Stimulated activated CD4-positive, alpha-beta T cell treated with anti-CD3 and anti-CD28 coated beads, Interleukin-2, amount 100 ng/mL, for 48 hours (primary cell): ENCODE measurements around the gene ALG1.
"Not testable (repeated sequence)": the region's sequence is repeated elsewhere in the genome, so short reads cannot be mapped to it uniquely, and the experiment has no call there.

Experiments
- DNase-seq, 2 donors: peaks; one replicate each; pipeline ENCODE4 v3.0.0-alpha.2; 2020

ALG1 gene

GRCh38 chr16:5071681-5072333, at the start of gene ALG1:
ALG1 (plus strand) TSS chr16:5071843; CDS start chr16:5071850, 7 bp downstream.
- peak; percentile 88 to 90 for DNase-seq

GRCh38 chr16:5022521-5022920, 49.1 kb upstream of the ALG1 start:
- DNase-seq = no peak

GRCh38 chr16:5024632-5025031, 47.0 kb upstream of the ALG1 start:
- DNase-seq = no peak

GRCh38 chr16:5025171-5025632, 46.4 kb upstream of the ALG1 start:
- no peak for DNase-seq

- DNase-seq = no peak
Measured at GRCh38 chr16:5026664-5027063, 45.0 kb upstream of the ALG1 start.

GRCh38 chr16:5027086-5027485, 44.6 kb upstream of the ALG1 start:
- DNase-seq = no peak

GRCh38 chr16:5027575-5028235, 43.9 kb upstream of the ALG1 start:
- DNase-seq = no peak

- DNase-seq = no peak
Measured at GRCh38 chr16:5028950-5029475, 42.6 kb upstream of the ALG1 start.

- DNase-seq = no peak
Measured at GRCh38 chr16:5030251-5030870, 41.3 kb upstream of the ALG1 start.

GRCh38 chr16:5031601-5032000, 40.0 kb upstream of the ALG1 start:
- DNase-seq = no peak

- no peak for DNase-seq
Measured at GRCh38 chr16:5032748-5033167, 38.9 kb upstream of the ALG1 start.

GRCh38 chr16:5033256-5034166, 38.1 kb upstream of the ALG1 start, which contains the start of gene NAGPA:
NAGPA (minus strand) TSS chr16:5033935; CDS start chr16:5033914, 21 bp downstream.
- DNase-seq = peak; percentile 73 to 79

GRCh38 chr16:5034167-5034523, 37.5 kb upstream of the ALG1 start:
- DNase-seq = no peak

GRCh38 chr16:5035909-5036227, 35.8 kb upstream of the ALG1 start:
- no peak for DNase-seq

GRCh38 chr16:5036228-5037156, 35.2 kb upstream of the ALG1 start:
- DNase-seq = no peak

GRCh38 chr16:5040451-5040850, 31.2 kb upstream of the ALG1 start:
- DNase-seq = no peak

- no peak for DNase-seq
Measured at GRCh38 chr16:5041600-5042133, 30.0 kb upstream of the ALG1 start.

- no peak for DNase-seq
Measured at GRCh38 chr16:5042574-5043171, 29.0 kb upstream of the ALG1 start.

GRCh38 chr16:5044011-5044540, 27.6 kb upstream of the ALG1 start:
- no peak for DNase-seq

GRCh38 chr16:5044581-5044980, 27.1 kb upstream of the ALG1 start:
- DNase-seq = not testable (repeated sequence)
